AG10803 (cell line): Measurements from ENCODE around the gene AKR1B15.

Experiments used
- DNase-seq: peaks from one replicate; pipeline ENCODE4 v3.0.0; 2010; ENCODE audit warnings: low read depth
- H3K4me3 ChIP-seq: 2 replicates; pipeline ENCODE4 v1.5.1; 2011; ENCODE audit warnings: mild to moderate bottlenecking, low read length, control low read depth
- CTCF ChIP-seq: conservative IDR thresholded peaks from 2 replicates; pipeline ENCODE4 v1.5.1; 2011; ENCODE audit warnings: mild to moderate bottlenecking, low read length, control low read depth, inconsistent platforms

The AKR1B15 gene

GRCh38 chr7:134619627-134620331, 70.9 kb downstream of the AKR1B15 start:
- no peak overlapping the region for H3K4me3 ChIP-seq
- DNase-seq, result peak; percentile 89
- TF ChIP-seq CTCF, result no peak

- peak; percentile 61 for DNase-seq
- no peak for TF ChIP-seq CTCF
Observed at GRCh38 chr7:134622303-134622995, 73.5 kb downstream of the AKR1B15 start.

GRCh38 chr7:134623193-134623592, 74.3 kb downstream of the AKR1B15 start:
- no peak for DNase-seq
- TF ChIP-seq CTCF, result no peak
- no peak overlapping the region for H3K4me3 ChIP-seq

More at GRCh38 chr7:134622303-134622995, 73.5 kb downstream of the AKR1B15 start:
- no peak overlapping the region for H3K4me3 ChIP-seq

- TF ChIP-seq CTCF, result no peak
Observed at GRCh38 chr7:134625550-134625949, 76.6 kb downstream of the AKR1B15 start.

GRCh38 chr7:134627109-134627774, 78.3 kb downstream of the AKR1B15 start:
- no peak for TF ChIP-seq CTCF
- DNase-seq, result no peak
- no peak overlapping the region for H3K4me3 ChIP-seq

More at GRCh38 chr7:134625550-134625949, 76.6 kb downstream of the AKR1B15 start:
- no peak overlapping the region for H3K4me3 ChIP-seq
- DNase-seq, result peak; percentile 96

- DNase-seq, result no peak
- no peak for TF ChIP-seq CTCF
- no peak overlapping the region for H3K4me3 ChIP-seq
Observed at GRCh38 chr7:134627775-134628153, 78.9 kb downstream of the AKR1B15 start.

- no peak for DNase-seq
- no peak for TF ChIP-seq CTCF
- H3K4me3 ChIP-seq, result no peak overlapping the region
Observed at GRCh38 chr7:134629445-134629844, 80.5 kb downstream of the AKR1B15 start.
